NCI-H128 (cell line): Measurements from ENCODE around the gene ASTN2.

Experiments used
- DNase-seq: peaks from one replicate; lab custom pipeline; 2025; ENCODE audit not compliant: unreplicated experiment; lab: John Stamatoyannopoulos, UW

ASTN2 gene

GRCh38 chr9:117303643-117304230, 111.1 kb downstream of the ASTN2 start:
- no peak for DNase-seq

- no peak for DNase-seq
Measured at GRCh38 chr9:117302487-117302886, 112.4 kb downstream of the ASTN2 start.

DNA sequence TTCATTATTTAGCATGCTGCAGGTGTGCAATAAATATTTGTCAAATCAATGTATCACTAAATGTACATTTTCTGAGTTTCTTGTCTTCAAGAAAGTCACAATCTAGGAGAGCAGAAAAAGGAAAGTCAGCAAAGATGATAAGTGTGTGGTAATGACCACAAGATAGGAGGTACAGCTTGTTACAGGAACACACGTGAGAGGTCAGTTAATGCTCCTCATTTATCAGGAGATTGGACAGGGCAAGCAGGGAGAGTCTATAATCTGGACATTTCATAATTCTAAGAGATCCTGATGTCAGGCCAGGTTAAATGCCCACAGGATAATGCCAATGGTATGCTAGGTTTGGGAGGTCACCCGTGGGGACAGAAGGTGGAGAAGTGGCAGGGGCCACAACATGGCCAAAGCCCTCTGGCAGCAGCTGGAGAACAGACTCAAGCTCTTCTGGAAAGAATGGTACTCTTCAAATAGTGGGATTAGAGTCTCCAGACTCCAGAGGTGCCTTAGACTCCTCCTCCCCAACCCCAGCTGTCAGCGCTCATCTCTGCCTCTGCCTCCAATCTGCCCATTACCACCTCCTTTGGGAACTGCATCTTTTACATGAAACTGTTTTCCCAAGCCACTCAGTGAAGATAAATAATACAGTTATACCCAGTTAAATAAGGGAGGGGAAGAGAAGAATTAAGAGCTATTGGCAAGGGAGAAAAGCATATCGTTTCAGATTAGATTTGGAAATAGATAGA, 114.3 kb downstream of the ASTN2 start:
- no peak for DNase-seq

GRCh38 chr9:117296453-117296852, 118.4 kb downstream of the ASTN2 start:
- DNase-seq = no peak

DNA sequence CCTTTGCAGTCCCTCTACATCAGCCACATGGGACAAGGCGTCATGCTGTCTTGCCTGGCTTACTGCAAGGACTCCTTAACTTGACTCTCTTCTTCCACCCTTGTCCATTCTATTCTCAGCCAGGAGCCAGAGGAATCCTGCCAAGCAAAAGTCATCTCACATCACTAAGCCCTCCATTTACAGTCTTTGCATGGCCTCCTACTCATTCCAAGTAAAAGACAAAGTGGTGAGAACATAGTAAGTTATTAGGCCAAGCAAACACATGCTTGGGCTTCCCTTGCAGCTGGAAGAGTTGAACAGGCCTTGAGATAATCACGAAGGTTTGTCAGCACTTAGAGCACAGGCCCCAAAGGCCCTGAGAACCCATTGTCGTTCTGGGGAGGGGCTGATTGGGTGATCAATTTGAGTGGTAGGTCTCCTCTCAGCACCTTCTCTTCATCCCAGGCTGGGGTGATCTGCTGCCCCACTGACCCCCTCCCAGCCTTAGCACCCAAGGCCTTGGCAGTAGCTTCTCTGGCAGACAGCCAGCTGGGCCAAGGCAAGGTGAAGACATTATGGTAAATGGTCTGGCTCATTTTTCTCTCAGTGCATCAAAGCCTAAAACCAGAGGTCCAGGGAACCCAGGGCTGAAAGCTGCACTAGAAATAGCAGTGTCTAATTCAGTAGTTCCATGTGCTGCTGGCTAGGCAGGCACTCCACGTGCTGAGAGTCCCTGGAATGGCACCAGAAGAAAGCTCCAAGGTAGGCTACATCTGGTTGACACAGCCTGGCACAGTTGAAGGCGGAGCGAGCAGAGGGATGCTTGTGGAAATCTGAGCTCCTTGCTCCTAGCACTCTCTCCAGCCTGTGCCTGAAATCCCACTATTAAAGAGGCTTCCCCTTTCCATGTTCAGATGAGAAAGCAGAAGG, 121.4 kb downstream of the ASTN2 start:
- no peak for DNase-seq

DNA sequence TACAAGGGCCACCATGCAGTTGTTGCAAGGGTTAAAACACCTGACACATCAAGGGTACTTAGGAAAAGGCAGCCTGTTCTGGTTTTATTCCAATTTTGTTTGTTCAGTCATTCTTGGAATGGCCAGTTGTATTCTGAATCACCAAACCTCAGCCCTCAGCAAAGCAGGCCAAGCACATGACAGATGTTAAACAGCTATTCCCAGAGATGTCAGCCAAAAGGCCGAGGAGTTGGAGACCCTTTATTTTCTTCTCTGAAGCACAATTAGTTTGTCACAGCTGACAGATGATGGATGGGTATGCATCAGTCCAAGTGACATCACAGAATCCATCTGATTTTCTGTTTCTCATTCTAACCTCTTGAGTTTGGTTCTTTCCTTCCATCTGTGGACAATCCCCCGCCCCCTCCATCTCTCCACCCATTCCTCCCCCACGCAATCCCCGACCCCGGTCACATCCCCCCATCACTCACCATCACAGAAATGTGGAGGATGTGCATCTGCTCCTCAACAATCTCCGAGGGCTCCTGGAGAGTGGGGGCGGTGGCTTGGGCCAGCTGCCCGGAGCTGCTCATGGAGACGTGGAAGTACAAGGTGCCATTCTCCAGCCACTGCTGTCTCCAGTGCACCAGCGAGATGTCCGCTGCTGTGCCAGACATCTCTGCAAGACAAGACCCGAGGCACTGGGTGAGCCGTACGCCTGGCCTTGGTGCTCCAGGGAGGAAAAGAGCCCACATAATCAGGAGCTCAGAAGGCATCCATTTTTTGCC, 123.8 kb downstream of the ASTN2 start:
- no peak for DNase-seq

DNA sequence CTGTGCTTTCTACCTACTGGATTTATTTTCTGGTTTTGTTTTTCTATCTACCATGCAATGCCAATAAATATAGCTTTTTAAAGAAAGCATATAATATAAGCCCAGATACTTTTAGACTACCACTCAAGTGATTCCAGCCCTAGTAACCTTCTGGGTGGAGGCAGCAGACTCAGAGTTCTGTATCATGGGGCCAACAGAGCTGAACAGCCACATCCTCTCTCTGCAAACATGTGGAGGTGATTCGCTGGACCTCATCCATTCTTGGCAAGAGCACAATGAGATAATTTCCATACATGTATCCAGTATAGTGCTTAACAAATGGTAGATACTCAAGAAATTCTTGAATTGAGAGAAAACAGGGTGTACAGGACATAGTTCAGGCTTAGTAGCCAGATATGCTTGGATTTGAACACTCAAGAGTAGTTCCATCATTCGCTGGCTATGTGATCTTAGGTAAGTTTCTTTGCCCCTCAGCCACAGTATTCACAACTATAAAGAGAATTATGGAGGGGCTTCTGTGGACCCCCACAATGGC, 124.5 kb downstream of the ASTN2 start:
- no peak for DNase-seq

DNA sequence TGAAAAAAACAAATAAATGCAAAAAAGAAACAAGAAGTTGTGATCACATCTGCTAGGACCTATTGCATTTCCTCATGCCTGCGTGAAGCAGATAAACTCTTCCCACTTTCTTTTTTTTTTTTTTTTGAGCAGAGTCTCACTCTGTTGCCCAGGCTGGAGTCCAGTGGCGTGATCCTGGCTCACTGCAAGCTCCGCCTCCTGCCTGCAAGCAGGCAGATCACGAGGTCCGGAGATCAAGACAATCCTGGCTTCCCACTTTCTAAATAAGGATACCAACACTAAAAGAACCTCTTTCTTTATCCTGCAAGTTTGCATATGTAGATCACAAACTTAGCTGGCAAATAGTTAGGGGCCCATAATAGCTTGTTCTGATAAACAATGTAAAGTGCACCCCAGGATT, 128.6 kb downstream of the ASTN2 start:
- no peak for DNase-seq

GRCh38 chr9:117284414-117284813, 130.4 kb downstream of the ASTN2 start:
- DNase-seq = no peak

- no peak for DNase-seq
Measured at GRCh38 chr9:117282541-117282940, 132.3 kb downstream of the ASTN2 start.

GRCh38 chr9:117278471-117279035, 136.3 kb downstream of the ASTN2 start:
- DNase-seq = no peak

DNA sequence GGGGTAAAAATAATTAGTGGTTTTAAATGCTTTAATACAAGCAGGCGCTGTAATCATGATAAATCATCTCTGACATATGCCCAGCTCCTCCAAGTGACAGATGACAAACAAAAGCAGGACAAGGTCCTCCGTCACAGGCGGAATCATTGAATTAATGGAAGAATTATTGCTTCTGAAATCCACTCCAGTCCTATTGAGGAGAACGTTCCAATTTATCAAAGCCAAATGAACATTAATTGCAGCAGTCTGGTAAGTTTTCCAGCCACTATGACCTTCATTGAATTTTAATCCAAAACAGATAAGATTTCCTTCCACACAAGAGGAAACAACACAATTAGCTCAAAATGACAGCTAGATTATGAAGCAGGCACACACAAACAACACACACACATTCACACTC, 136.8 kb downstream of the ASTN2 start:
- DNase-seq = peak; percentile 46

DNA sequence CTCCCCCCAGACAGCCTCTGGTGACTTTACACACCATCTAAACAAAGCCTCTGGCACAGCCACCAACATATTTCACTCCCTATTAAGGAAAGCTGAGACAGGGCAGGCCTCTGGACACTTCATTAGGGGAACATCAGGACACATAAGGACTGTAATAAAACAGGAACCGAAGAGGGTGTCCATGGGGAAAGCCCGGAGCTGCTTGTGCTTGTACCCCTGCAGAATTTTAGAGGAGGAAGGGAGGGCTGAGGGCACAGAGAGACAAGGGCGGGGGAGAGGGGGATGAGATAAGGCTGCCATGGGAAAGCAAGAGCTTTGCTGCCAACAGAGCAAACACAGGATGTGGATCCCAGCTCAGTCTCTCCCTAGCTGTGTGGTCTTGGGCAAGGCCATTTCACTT, 138.4 kb downstream of the ASTN2 start:
- no peak for DNase-seq

DNA sequence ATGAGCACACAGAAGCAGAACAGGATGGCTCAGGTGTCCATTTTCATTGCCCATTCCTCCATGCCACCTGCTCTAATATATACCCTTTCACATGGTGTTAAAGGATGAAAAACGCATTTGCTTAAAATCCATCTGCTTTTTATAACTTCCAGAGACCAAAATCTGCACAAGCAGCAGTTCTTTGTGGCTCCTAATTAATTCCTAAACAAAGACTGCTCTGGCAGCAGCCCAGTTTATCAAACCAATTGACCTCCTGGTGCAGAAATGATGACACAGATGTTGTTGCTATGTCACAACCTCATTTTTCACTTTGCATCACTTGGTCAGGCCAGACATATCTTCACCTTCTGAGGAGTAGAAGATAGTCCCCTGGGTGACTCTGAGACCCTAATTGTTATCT, 141.2 kb downstream of the ASTN2 start:
- no peak for DNase-seq

DNA sequence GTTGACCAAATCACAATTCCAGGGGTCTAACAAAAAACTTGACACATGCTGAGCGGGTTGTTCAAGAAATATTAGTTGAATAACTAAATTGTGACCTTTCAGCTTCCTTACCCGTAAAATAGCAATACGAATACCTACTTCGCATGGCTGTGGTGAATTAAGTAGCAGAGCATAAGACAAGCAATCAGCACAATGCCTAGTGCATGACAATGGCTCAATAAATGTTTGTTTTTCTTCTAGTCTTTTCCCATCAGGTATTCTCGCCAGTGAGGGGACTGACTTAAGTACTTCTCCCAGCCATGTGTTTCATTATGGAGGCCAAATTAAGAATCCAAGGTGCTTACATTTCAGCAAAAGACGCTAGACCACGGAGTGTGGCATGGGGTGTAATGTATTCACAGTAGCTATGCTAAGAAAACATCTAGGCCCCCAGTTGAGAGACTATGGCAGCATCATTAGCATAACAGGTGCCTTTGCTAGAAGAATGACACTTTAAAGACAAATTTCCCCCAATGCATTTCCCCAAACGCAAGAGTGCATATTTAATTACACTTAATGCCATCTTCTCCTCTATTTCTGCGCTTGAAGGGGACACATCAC, 145.9 kb downstream of the ASTN2 start:
- peak; percentile 57 for DNase-seq

DNA sequence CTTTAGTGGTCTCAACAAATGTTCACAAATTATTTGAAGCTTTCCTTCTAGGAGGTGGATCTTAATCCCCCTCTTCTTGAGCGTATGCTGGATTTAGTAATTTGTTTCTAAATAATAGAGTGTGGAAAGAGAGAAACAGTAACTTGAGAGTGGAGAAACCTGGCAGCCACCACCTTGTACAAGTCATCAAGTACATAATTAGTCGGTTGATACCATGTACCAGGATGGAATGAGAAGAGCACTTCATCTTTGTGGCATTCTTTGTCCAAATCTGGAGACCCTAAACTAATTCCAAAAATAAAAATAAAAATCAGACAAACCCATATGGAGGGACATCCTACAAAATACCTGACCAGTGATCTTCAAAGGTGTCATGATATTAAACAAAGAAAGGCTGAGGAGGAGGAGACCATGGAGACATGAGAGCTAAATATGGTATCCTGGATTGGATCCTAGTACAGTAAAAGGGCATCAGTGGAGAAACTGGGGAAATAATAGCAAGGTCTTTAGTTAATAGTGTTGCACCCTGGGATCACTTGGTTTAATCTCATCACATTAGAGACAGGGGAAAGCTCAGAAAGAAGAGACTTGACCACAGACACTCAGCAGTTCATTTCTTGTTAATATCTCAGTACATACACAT, 147.9 kb downstream of the ASTN2 start:
- DNase-seq = no peak

- DNase-seq = no peak
Measured at GRCh38 chr9:117265253-117265652, 149.6 kb downstream of the ASTN2 start.

- no peak for DNase-seq
Measured at GRCh38 chr9:117258184-117258866, 156.5 kb downstream of the ASTN2 start.

DNA sequence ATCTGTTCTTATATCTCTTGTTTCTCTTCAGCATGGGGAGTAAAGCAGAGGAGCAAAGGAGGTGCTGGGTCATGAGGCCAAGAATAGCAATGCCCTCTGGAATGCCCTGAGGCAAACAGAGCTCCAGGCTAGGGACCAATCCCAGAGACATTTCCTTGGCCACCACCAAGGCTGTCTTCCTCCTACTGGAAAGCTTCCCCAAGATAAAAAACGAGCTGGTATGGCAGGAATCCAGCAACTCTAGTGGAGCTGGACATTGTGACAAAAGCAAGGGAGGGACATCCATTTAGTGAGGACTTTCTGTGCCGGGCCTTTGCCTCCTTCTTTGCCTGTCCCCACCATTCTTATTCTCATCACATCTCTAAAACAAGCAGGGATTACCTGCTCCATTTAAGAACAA, 161.6 kb downstream of the ASTN2 start:
- DNase-seq = no peak
